ENCODE measurements around the gene GLI2. TPM values are rescaled to one million over a fixed set of nuclear protein-coding genes. Genes with fewer than 3 reads are reported as not detected.

GLI2 gene
- total and polyA plus RNA-seq, 2 donors from 2014 or later = 0.32 to 3.7 TPM

- DNase-seq = no peak
- no peaks in the 10 kb centered on the region for H3K4me1 ChIP-seq (ENCODE audit: control insufficient read depth in 2 of 3, insufficient read depth in 2 of 3, low read depth in 1 of 3, low read length in 3 of 3)
- intact Hi-C loops (cut with DNase I) = no loop called here
- H3K36me3 ChIP-seq (ENCODE audit: control insufficient read depth in 2 of 3, insufficient read depth in 3 of 3, low read length in 3 of 3) = no peaks in the 10 kb centered on the region
- no peak overlapping the region for H3K27ac ChIP-seq (ENCODE audit: low read depth in 2 of 2, low read length in 2 of 2)
- peaks cover 9% of the 10 kb centered on the region for H3K27me3 ChIP-seq (ENCODE audit: control insufficient read depth, insufficient read depth, low read length)
- no peak for TF ChIP-seq CTCF (IDR thresholded peaks at IDR 0.05; ENCODE audit: borderline replicate concordance, extremely low read depth, insufficient read depth)
- no peak overlapping the region for H3K9ac ChIP-seq (ENCODE audit: low read length in 3 of 3)
- FAIRE-seq = no peak
- no peaks in the 10 kb centered on the region for H3K9me3 ChIP-seq (ENCODE audit: control insufficient read depth in 2 of 3, insufficient read depth in 1 of 3, low read length in 3 of 3)
- no peak overlapping the region for H3K4me3 ChIP-seq (ENCODE audit: low read length in 3 of 3)
These were observed 42.5 kb upstream of the GLI2 start for GRCh38 chr2:120693121-120693520.

DNA sequence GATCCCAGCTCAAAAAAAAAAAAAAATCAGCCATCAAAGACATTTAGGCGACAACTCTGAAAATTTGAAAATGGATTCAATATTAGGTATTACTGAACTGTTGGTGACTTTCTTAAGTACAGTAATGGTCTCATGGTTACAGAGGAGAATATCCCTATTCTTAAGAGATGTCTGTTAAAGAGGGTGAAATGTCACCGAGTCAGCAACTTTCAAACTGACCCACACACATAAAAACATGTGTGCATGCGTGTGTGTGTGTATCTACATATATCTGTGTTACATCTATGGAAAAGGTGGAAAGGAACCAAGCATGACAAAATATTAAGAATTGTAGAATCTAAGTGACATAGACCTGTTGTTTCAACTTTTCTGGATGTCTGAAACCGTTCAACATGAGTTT lies 41.6 kb upstream of the GLI2 start:
- intact Hi-C loops (cut with DNase I) = no loop called here
- Histone ChIP-seq H3K4me1 (ENCODE audit: control insufficient read depth in 2 of 3, insufficient read depth in 2 of 3, low read depth in 1 of 3, low read length in 3 of 3) (no peaks in the 10 kb centered on the region), H3K36me3 (ENCODE audit: control insufficient read depth in 2 of 3, insufficient read depth in 3 of 3, low read length in 3 of 3) (no peaks in the 10 kb centered on the region), H3K9me3 (ENCODE audit: control insufficient read depth in 2 of 3, insufficient read depth in 1 of 3, low read length in 3 of 3) (no peaks in the 10 kb centered on the region), H3K27me3 (ENCODE audit: control insufficient read depth, insufficient read depth, low read length) (peaks cover 9% of the 10 kb centered on the region), H3K27ac (ENCODE audit: low read depth in 2 of 2, low read length in 2 of 2) (no peak overlapping the region), H3K4me3 (ENCODE audit: low read length in 3 of 3) (no peak overlapping the region), H3K9ac (ENCODE audit: low read length in 3 of 3) (no peak overlapping the region)
- DNase-seq (no peak), FAIRE-seq (no peak)
- no peak for TF ChIP-seq CTCF (IDR thresholded peaks at IDR 0.05; ENCODE audit: borderline replicate concordance, extremely low read depth, insufficient read depth)

DNA sequence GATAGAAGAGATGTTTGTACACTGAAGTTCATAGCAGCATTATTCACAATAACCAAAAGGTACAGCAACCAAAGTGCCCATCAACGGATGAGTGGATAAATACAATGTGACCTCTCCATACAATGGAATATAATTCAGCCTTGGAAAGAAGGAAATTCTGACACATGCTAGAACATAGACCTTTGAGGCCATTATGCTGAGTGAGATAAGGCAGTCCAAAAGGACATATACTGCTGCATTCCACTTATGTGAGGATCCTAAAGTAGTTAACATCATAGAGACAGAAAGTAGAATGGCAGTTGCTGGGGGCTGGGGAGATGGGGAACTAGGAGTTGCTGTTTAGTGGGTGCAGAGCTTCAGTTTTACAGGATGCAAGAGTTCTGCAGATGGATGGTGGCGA lies 38.2 kb upstream of the GLI2 start:
- no peak for TF ChIP-seq CTCF (IDR thresholded peaks at IDR 0.05; ENCODE audit: borderline replicate concordance, extremely low read depth, insufficient read depth)
- H3K9me3 ChIP-seq (ENCODE audit: control insufficient read depth in 2 of 3, insufficient read depth in 1 of 3, low read length in 3 of 3) = no peaks in the 10 kb centered on the region
- intact Hi-C loops (cut with DNase I) = no loop called here
- DNase-seq = no peak
- no peak overlapping the region for H3K4me3 ChIP-seq (ENCODE audit: low read length in 3 of 3)
- H3K27me3 ChIP-seq (ENCODE audit: control insufficient read depth, insufficient read depth, low read length) = peaks cover 9% of the 10 kb centered on the region
- FAIRE-seq = no peak
- no peaks in the 10 kb centered on the region for H3K36me3 ChIP-seq (ENCODE audit: control insufficient read depth in 2 of 3, insufficient read depth in 3 of 3, low read length in 3 of 3)
- H3K4me1 ChIP-seq (ENCODE audit: control insufficient read depth in 2 of 3, insufficient read depth in 2 of 3, low read depth in 1 of 3, low read length in 3 of 3) = no peaks in the 10 kb centered on the region
- no peak overlapping the region for H3K27ac ChIP-seq (ENCODE audit: low read depth in 2 of 2, low read length in 2 of 2)
- H3K9ac ChIP-seq (ENCODE audit: low read length in 3 of 3) = no peak overlapping the region

- H3K36me3 ChIP-seq (ENCODE audit: control insufficient read depth in 2 of 3, insufficient read depth in 3 of 3, low read length in 3 of 3) = no peaks in the 10 kb centered on the region
- intact Hi-C loops (cut with DNase I) = no loop called here
- no peak overlapping the region for H3K9ac ChIP-seq (ENCODE audit: low read length in 3 of 3)
- no peaks in the 10 kb centered on the region for H3K4me1 ChIP-seq (ENCODE audit: control insufficient read depth in 2 of 3, insufficient read depth in 2 of 3, low read depth in 1 of 3, low read length in 3 of 3)
- no peak for TF ChIP-seq CTCF (IDR thresholded peaks at IDR 0.05; ENCODE audit: borderline replicate concordance, extremely low read depth, insufficient read depth)
- H3K9me3 ChIP-seq (ENCODE audit: control insufficient read depth in 2 of 3, insufficient read depth in 1 of 3, low read length in 3 of 3) = no peaks in the 10 kb centered on the region
- H3K4me3 ChIP-seq (ENCODE audit: low read length in 3 of 3) = no peak overlapping the region
- no peak overlapping the region for H3K27ac ChIP-seq (ENCODE audit: low read depth in 2 of 2, low read length in 2 of 2)
- DNase-seq (no peak), FAIRE-seq (no peak)
- peaks cover 6% of the 10 kb centered on the region for H3K27me3 ChIP-seq (ENCODE audit: control insufficient read depth, insufficient read depth, low read length)
These were observed 36.4 kb upstream of the GLI2 start for GRCh38 chr2:120699292-120699691.

Measured in kidney (tissue), 14 donors.